OCI-LY1 (cell line): ENCODE measurements around the gene ZBTB47.

Experiments
- H2AFZ ChIP-seq: fragments of 200-600 bp; sonication (generic), shearing (Covaris generic); 2 replicates; pipeline ENCODE4 v1.6.0; 2014; ENCODE audit warnings: antibody characterized with exemption, mild to moderate bottlenecking, low read length
- H3F3A ChIP-seq: fragments of 200-600 bp; sonication (generic), shearing (Covaris generic); 2 replicates; pipeline ENCODE4 v1.6.0; 2014; ENCODE audit warnings: mild to moderate bottlenecking, antibody characterized with exemption, low read length, moderate library complexity; ENCODE audit not compliant: insufficient read depth
- H3K27ac ChIP-seq: fragments of 200-600 bp; sonication (generic); 2 replicates; pipeline ENCODE4 v1.5.1; 2014; ENCODE audit warnings: low read length, mixed run types, mild to moderate bottlenecking, low read depth; ENCODE audit not compliant: poor library complexity, severe bottlenecking
- H3K27me3 ChIP-seq: fragments of 200-600 bp; sonication (generic); 2 replicates; pipeline ENCODE4 v1.6.0; 2014; ENCODE audit warnings: antibody characterized with exemption, mild to moderate bottlenecking, low read length, moderate library complexity; ENCODE audit not compliant: insufficient read depth
- H3K36me3 ChIP-seq: fragments of 200-600 bp; sonication (generic); 2 replicates; pipeline ENCODE4 v1.6.1; 2014; ENCODE audit warnings: mild to moderate bottlenecking, antibody characterized with exemption, low read length, moderate library complexity, mixed read lengths; ENCODE audit not compliant: insufficient read depth
- H3K4me1 ChIP-seq: fragments of 200-600 bp; sonication (generic); 2 replicates; pipeline ENCODE4 v1.5.1; 2014; ENCODE audit warnings: mild to moderate bottlenecking, low read length, moderate library complexity; ENCODE audit not compliant: insufficient read depth, severe bottlenecking
- H3K4me2 ChIP-seq: fragments of 200-600 bp; sonication (generic), shearing (Covaris generic); 2 replicates; pipeline ENCODE4 v1.6.1; 2014; ENCODE audit warnings: low read length
- H3K4me3 ChIP-seq: fragments of 200-600 bp; sonication (generic); 2 replicates; pipeline ENCODE4 v1.5.1; 2014; ENCODE audit warnings: low read length, low read depth, mild to moderate bottlenecking, mixed read lengths; ENCODE audit not compliant: poor library complexity, severe bottlenecking
- H3K79me2 ChIP-seq: fragments of 200-600 bp; shearing (Covaris generic); 2 replicates; pipeline ENCODE4 v1.6.1; 2016; ENCODE audit warnings: mixed run types, low read length, mixed read lengths; ENCODE audit not compliant: insufficient read depth
- H3K9ac ChIP-seq: fragments of 200-600 bp; sonication (generic), shearing (Covaris generic); 2 replicates; pipeline ENCODE4 v1.6.1; 2014; ENCODE audit warnings: mild to moderate bottlenecking, low read length, mixed read lengths
- H3K9me2 ChIP-seq: fragments of 200-600 bp; sonication (generic), shearing (Covaris generic); 2 replicates; pipeline ENCODE4 v1.6.1; 2014; ENCODE audit warnings: low read depth, mild to moderate bottlenecking, low read length, mixed read lengths
- H3K9me3 ChIP-seq: fragments of 200-600 bp; shearing (Covaris generic); 2 replicates; pipeline ENCODE4 v1.6.1; 2014; ENCODE audit warnings: low read length, mixed read lengths
- H4K20me1 ChIP-seq: fragments of 200-600 bp; sonication (generic), shearing (Covaris generic); 2 replicates; pipeline ENCODE4 v1.6.0; 2016; ENCODE audit warnings: mild to moderate bottlenecking, low read length; ENCODE audit not compliant: insufficient read depth
- CTCF ChIP-seq: fragments of 200-600 bp; sonication (generic), shearing (Covaris generic); IDR thresholded peaks from 2 replicates; pipeline ENCODE4 v1.5.1; 2017; ENCODE audit warnings: mild to moderate bottlenecking, antibody characterized with exemption, low read length, moderate library complexity, mixed read lengths
- EZH2 ChIP-seq: fragments of 200-600 bp; sonication (generic), shearing (Covaris generic); IDR thresholded peaks from 2 replicates; pipeline ENCODE4 v1.8.0; 2017; ENCODE audit warnings: borderline replicate concordance, mixed run types, mild to moderate bottlenecking, antibody characterized with exemption, low read length, moderate library complexity, mixed read lengths

The ZBTB47 gene

GRCh38 chr3:42633544-42633943 is 20.0 kb upstream of the ZBTB47 start:
- Histone ChIP-seq H3K9me3 (no peaks in the 10 kb centered on the region), H3K27me3 (no peaks in the 10 kb centered on the region), H3K4me2 (no peak overlapping the region), H3K4me1 (no peaks in the 10 kb centered on the region), H3K9ac (no peak overlapping the region), H3K79me2 (no peaks in the 10 kb centered on the region), H4K20me1 (no peaks in the 10 kb centered on the region), H3K27ac (no peak overlapping the region), H3K9me2 (no peaks in the 10 kb centered on the region), H3F3A (no peaks in the 10 kb centered on the region; the same call in 1 of the 2 replicates), H3K4me3 (no peak overlapping the region), H2AFZ (no peak overlapping the region), H3K36me3 (peaks cover 93% of the 10 kb centered on the region)
- TF ChIP-seq EZH2 (no peak), CTCF (no peak)

- no peak overlapping the region for H3K27ac ChIP-seq
- H3K27me3 ChIP-seq = no peaks in the 10 kb centered on the region
- no peak overlapping the region for H3K4me3 ChIP-seq
- H3F3A ChIP-seq = no peaks in the 10 kb centered on the region; the same call in 1 of the 2 replicates
- H3K9ac ChIP-seq = no peak overlapping the region
- no peaks in the 10 kb centered on the region for H4K20me1 ChIP-seq
- no peak overlapping the region for H3K4me2 ChIP-seq
- no peaks in the 10 kb centered on the region for H3K79me2 ChIP-seq
- no peaks in the 10 kb centered on the region for H3K4me1 ChIP-seq
- H3K9me2 ChIP-seq = no peaks in the 10 kb centered on the region
- H2AFZ ChIP-seq = no peak overlapping the region
- no peaks in the 10 kb centered on the region for H3K9me3 ChIP-seq
- H3K36me3 ChIP-seq = peaks cover 100% of the 10 kb centered on the region
- TF ChIP-seq CTCF (peak; percentile 34; the same call in 1 of the 2 replicates), EZH2 (no peak)
Measured at GRCh38 chr3:42635111-42635510, 18.4 kb upstream of the ZBTB47 start.

GRCh38 chr3:42637001-42637400 is 16.5 kb upstream of the ZBTB47 start:
- no peak overlapping the region for H2AFZ ChIP-seq
- TF ChIP-seq CTCF (no peak), EZH2 (no peak)
- no peaks in the 10 kb centered on the region for H3K9me2 ChIP-seq
- H3K79me2 ChIP-seq = no peaks in the 10 kb centered on the region
- no peak overlapping the region for H3K9ac ChIP-seq
- no peaks in the 10 kb centered on the region for H3K27me3 ChIP-seq
- H4K20me1 ChIP-seq = no peaks in the 10 kb centered on the region
- no peak overlapping the region for H3K27ac ChIP-seq
- H3F3A ChIP-seq = no peaks in the 10 kb centered on the region; the same call in 1 of the 2 replicates
- no peak overlapping the region for H3K4me2 ChIP-seq
- no peak overlapping the region for H3K4me3 ChIP-seq
- H3K4me1 ChIP-seq = no peaks in the 10 kb centered on the region
- no peaks in the 10 kb centered on the region for H3K9me3 ChIP-seq
- peaks cover 95% of the 10 kb centered on the region for H3K36me3 ChIP-seq
